HepG2 (cell line): ENCODE measurements around the gene CSF3R. TPM values are rescaled to one million over a fixed set of nuclear protein-coding genes. Genes with fewer than 3 reads are reported as not detected.

Experiments
- GZF1 ChIP-seq: sonication (generic); formaldehyde crosslinking; IDR thresholded peaks from 2 replicates; pipeline ENCODE4 v1.5.1; 2020; ENCODE audit warnings: mild to moderate bottlenecking, missing genetic modification reagents
- HDAC6 ChIP-seq: fragments of 200-600 bp; sonication (generic); IDR thresholded peaks from 2 replicates; pipeline ENCODE4 v1.7.0; 2017; ENCODE audit warnings: mild to moderate bottlenecking, antibody characterized with exemption, low read length, low read depth
- HOXD1 ChIP-seq: sonication (generic); formaldehyde crosslinking; IDR thresholded peaks from 2 replicates; pipeline ENCODE4 v1.5.0; 2020; ENCODE audit warnings: missing genetic modification reagents
- SMARCE1 ChIP-seq: fragments of 450-650 bp; IDR thresholded peaks from 2 replicates; pipeline ENCODE4 v1.6.1; 2017; ENCODE audit warnings: borderline replicate concordance
- U2AF1 ChIP-seq: fragments of 200-400 bp; formaldehyde crosslinking; optimal IDR thresholded peaks from 2 replicates; pipeline ENCODE3; 2017; ENCODE audit warnings: mild to moderate bottlenecking, low read depth, low read length
- ZMAT3 ChIP-seq: sonication (generic); formaldehyde crosslinking; conservative IDR thresholded peaks from 2 replicates; pipeline ENCODE4 v1.7.0; 2021; ENCODE audit warnings: missing genetic modification reagents
- ZNF17 ChIP-seq: sonication (generic); formaldehyde crosslinking; IDR thresholded peaks from 2 replicates; pipeline ENCODE4 v1.5.0; 2020; ENCODE audit warnings: mild to moderate bottlenecking, missing genetic modification reagents
- ZNF251 ChIP-seq: sonication (generic); formaldehyde crosslinking; IDR thresholded peaks from 2 replicates; pipeline ENCODE4 v1.9.0; 2021; ENCODE audit warnings: mild to moderate bottlenecking, missing genetic modification reagents
- ZNF660 ChIP-seq: sonication (generic); formaldehyde crosslinking; IDR thresholded peaks from 2 replicates; pipeline ENCODE4 v1.5.1; 2020; ENCODE audit warnings: mild to moderate bottlenecking, low read depth, missing genetic modification reagents, borderline replicate concordance
- ZNF678 ChIP-seq: sonication (generic); formaldehyde crosslinking; IDR thresholded peaks from 2 replicates; pipeline ENCODE4 v1.4.0; 2020; ENCODE audit warnings: mild to moderate bottlenecking, missing genetic modification reagents
- ZNF775 ChIP-seq: sonication (generic); formaldehyde crosslinking; IDR thresholded peaks from 2 replicates; pipeline ENCODE4 v1.4.0; 2020; ENCODE audit warnings: missing genetic modification reagents, mild to moderate bottlenecking, moderate library complexity, borderline replicate concordance
- polyA plus RNA-seq, 8 experiments: library from polyadenylated mRNA; depleted of rRNA in 3 of 8; stranded (reverse) in 7 of 8; unstranded in 1 of 8; fragments of >200 nt; fragmentation: Illumina TruSeq in 4 of 8; extraction: Trizol in 4 of 8; gene quantifications; 2 replicates each; pipeline versions ENCODE4 v1.2.1 to v1.2.3, GENCODE V29; 2011 to 2016; ENCODE audit warnings: low read depth in 4 of 8, missing spikeins in 1 of 8, mixed read lengths in 1 of 8; ENCODE audit not compliant: insufficient read depth in 1 of 8
- total RNA-seq, 5 experiments: library from RNA; depleted of rRNA; stranded (reverse); fragments of >200 nt; fragmentation: Illumina TruSeq; extraction: Trizol; gene quantifications; 2 replicates each; pipeline ENCODE4 v1.2.3, GENCODE V29; 2016; ENCODE audit warnings: low read depth in 1 of 5
- TF ChIP-seq, protein P1 (sequence below): sonication (generic); formaldehyde crosslinking; IDR thresholded peaks from 2 replicates; pipeline ENCODE4 v1.5.1; 2020; ENCODE audit warnings: mild to moderate bottlenecking, missing genetic modification reagents, moderate library complexity
- TF ChIP-seq, protein P2 (sequence below): sonication (generic); formaldehyde crosslinking; IDR thresholded peaks from 2 replicates; pipeline ENCODE4 v1.4.0; 2020; ENCODE audit warnings: mild to moderate bottlenecking, missing genetic modification reagents
- TF ChIP-seq, protein P3 (sequence below): sonication (generic); formaldehyde crosslinking; IDR thresholded peaks from 2 replicates; pipeline ENCODE4 v1.5.0; 2020; ENCODE audit warnings: mild to moderate bottlenecking, missing genetic modification reagents
- TF ChIP-seq, protein P4 (sequence below): sonication (generic); formaldehyde crosslinking; IDR thresholded peaks from 2 replicates; pipeline ENCODE4 v1.4.0; 2020; ENCODE audit warnings: missing genetic modification reagents
- TF ChIP-seq, protein P5 (sequence below): IDR thresholded peaks from 2 replicates; pipeline ENCODE4 v1.4.0; 2020; ENCODE audit warnings: mild to moderate bottlenecking, missing genetic modification reagents
- TF ChIP-seq, protein P6 (sequence below): IDR thresholded peaks from 2 replicates; pipeline ENCODE4 v1.6.1; 2016; ENCODE audit warnings: mild to moderate bottlenecking, missing biosample characterization, missing genetic modification reagents

Gene CSF3R
- total and polyA plus RNA-seq, 2 of the 13 experiments (the other 11 are each of a cell fraction or from before 2014, with no cell fraction given) = 11.9 to 28.8 TPM

DNA sequence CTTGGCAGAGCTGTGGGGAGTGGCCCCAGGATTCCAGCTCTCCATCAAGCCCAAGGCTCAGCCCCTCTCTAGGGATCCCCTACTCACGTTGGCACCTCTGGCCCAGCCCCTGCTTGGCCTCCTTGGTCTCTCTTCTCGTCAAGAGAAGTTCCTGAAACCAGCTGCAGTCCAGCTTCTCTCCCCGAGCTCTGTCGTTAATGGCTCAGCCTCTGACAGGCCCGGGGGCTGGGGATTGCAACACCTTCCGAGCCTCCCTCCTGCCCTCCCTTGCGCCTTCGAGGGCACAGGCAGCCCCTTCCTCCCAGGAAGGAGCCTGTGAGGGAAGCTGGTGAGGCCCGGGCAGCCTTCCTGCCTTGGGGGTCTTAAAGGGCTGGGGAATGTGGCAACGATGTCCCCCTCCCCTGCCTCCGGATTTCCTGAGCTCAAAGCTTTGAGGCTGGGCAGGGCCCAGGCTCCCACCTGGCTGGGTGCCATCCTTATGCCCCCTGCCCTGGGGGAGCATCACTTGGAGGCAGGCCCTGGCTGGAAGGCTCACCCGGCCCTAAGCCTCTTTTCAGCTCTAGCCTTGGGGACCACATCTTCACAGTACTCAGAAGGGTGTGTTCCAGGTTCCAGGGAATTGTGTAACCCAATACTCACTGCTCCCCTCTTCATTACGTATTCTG, at the start of gene CSF3R (continued):
- TF ChIP-seq ZNF678 (CRISPR knock-in tag) (no peak; the same call in 1 of the 2 replicates), GZF1 (CRISPR knock-in tag) (no peak), SMARCE1 (no peak), ZNF17 (no peak), ZNF251 (CRISPR knock-in tag) (no peak), ZNF775 (no peak; the same call in 1 of the 2 replicates), ZNF660 (no peak), U2AF1 (no peak), HDAC6 (no peak), ZMAT3 (CRISPR knock-in tag) (no peak; the same call in 1 of the 2 replicates), HOXD1 (CRISPR knock-in tag) (no peak)
- TF ChIP-seq, protein P1, sequence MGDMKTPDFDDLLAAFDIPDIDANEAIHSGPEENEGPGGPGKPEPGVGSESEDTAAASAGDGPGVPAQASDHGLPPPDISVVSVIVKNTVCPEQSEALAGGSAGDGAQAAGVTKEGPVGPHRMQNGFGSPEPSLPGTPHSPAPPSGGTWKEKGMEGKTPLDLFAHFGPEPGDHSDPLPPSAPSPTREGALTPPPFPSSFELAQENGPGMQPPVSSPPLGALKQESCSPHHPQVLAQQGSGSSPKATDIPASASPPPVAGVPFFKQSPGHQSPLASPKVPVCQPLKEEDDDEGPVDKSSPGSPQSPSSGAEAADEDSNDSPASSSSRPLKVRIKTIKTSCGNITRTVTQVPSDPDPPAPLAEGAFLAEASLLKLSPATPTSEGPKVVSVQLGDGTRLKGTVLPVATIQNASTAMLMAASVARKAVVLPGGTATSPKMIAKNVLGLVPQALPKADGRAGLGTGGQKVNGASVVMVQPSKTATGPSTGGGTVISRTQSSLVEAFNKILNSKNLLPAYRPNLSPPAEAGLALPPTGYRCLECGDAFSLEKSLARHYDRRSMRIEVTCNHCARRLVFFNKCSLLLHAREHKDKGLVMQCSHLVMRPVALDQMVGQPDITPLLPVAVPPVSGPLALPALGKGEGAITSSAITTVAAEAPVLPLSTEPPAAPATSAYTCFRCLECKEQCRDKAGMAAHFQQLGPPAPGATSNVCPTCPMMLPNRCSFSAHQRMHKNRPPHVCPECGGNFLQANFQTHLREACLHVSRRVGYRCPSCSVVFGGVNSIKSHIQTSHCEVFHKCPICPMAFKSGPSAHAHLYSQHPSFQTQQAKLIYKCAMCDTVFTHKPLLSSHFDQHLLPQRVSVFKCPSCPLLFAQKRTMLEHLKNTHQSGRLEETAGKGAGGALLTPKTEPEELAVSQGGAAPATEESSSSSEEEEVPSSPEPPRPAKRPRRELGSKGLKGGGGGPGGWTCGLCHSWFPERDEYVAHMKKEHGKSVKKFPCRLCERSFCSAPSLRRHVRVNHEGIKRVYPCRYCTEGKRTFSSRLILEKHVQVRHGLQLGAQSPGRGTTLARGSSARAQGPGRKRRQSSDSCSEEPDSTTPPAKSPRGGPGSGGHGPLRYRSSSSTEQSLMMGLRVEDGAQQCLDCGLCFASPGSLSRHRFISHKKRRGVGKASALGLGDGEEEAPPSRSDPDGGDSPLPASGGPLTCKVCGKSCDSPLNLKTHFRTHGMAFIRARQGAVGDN (CRISPR knock-in tag) = peak; percentile 89
- TF ChIP-seq, protein P2, sequence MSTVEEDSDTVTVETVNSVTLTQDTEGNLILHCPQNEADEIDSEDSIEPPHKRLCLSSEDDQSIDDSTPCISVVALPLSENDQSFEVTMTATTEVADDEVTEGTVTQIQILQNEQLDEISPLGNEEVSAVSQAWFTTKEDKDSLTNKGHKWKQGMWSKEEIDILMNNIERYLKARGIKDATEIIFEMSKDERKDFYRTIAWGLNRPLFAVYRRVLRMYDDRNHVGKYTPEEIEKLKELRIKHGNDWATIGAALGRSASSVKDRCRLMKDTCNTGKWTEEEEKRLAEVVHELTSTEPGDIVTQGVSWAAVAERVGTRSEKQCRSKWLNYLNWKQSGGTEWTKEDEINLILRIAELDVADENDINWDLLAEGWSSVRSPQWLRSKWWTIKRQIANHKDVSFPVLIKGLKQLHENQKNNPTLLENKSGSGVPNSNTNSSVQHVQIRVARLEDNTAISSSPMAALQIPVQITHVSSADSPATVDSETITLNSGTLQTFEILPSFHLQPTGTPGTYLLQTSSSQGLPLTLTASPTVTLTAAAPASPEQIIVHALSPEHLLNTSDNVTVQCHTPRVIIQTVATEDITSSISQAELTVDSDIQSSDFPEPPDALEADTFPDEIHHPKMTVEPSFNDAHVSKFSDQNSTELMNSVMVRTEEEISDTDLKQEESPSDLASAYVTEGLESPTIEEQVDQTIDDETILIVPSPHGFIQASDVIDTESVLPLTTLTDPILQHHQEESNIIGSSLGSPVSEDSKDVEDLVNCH (CRISPR knock-in tag) = no peak
- TF ChIP-seq, protein P3, sequence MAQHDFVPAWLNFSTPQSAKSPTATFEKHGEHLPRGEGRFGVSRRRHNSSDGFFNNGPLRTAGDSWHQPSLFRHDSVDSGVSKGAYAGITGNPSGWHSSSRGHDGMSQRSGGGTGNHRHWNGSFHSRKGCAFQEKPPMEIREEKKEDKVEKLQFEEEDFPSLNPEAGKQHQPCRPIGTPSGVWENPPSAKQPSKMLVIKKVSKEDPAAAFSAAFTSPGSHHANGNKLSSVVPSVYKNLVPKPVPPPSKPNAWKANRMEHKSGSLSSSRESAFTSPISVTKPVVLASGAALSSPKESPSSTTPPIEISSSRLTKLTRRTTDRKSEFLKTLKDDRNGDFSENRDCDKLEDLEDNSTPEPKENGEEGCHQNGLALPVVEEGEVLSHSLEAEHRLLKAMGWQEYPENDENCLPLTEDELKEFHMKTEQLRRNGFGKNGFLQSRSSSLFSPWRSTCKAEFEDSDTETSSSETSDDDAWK (CRISPR knock-in tag) = no peak
- TF ChIP-seq, protein P4, sequence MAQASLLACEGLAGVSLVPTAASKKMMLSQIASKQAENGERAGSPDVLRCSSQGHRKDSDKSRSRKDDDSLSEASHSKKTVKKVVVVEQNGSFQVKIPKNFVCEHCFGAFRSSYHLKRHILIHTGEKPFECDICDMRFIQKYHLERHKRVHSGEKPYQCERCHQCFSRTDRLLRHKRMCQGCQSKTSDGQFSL (CRISPR knock-in tag) = no peak
- TF ChIP-seq, protein P5, sequence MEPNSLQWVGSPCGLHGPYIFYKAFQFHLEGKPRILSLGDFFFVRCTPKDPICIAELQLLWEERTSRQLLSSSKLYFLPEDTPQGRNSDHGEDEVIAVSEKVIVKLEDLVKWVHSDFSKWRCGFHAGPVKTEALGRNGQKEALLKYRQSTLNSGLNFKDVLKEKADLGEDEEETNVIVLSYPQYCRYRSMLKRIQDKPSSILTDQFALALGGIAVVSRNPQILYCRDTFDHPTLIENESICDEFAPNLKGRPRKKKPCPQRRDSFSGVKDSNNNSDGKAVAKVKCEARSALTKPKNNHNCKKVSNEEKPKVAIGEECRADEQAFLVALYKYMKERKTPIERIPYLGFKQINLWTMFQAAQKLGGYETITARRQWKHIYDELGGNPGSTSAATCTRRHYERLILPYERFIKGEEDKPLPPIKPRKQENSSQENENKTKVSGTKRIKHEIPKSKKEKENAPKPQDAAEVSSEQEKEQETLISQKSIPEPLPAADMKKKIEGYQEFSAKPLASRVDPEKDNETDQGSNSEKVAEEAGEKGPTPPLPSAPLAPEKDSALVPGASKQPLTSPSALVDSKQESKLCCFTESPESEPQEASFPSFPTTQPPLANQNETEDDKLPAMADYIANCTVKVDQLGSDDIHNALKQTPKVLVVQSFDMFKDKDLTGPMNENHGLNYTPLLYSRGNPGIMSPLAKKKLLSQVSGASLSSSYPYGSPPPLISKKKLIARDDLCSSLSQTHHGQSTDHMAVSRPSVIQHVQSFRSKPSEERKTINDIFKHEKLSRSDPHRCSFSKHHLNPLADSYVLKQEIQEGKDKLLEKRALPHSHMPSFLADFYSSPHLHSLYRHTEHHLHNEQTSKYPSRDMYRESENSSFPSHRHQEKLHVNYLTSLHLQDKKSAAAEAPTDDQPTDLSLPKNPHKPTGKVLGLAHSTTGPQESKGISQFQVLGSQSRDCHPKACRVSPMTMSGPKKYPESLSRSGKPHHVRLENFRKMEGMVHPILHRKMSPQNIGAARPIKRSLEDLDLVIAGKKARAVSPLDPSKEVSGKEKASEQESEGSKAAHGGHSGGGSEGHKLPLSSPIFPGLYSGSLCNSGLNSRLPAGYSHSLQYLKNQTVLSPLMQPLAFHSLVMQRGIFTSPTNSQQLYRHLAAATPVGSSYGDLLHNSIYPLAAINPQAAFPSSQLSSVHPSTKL (CRISPR knock-in tag) = peak; percentile 44; the same call in 1 of the 2 replicates
- TF ChIP-seq, protein P6, sequence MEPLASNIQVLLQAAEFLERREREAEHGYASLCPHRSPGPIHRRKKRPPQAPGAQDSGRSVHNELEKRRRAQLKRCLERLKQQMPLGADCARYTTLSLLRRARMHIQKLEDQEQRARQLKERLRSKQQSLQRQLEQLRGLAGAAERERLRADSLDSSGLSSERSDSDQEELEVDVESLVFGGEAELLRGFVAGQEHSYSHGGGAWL (CRISPR knock-in tag) = no peak
